Measurements from ENCODE around the gene POLDIP3. TPM values are rescaled to one million over a fixed set of nuclear protein-coding genes. Genes with fewer than 3 reads are reported as not detected.

Gene POLDIP3
- total and polyA plus RNA-seq, 2 of the 4 experiments (the other 2 are of a cell fraction): 33.9 to 43.6 TPM

- ATAC-seq (ENCODE audit: low read depth): no peak
- H3K4me1 ChIP-seq (ENCODE audit: control insufficient read depth, insufficient read depth, low read length): peaks cover 2% of the 10 kb centered on the region; the same call in 1 of the 2 replicates
- BruUV-seq (replicated peaks): no TSS peak
- H4K5ac ChIP-seq (ENCODE audit: low read depth, low read length): no peak overlapping the region
- H3K9me3 ChIP-seq (ENCODE audit: control insufficient read depth, insufficient read depth, low read length): no peaks in the 10 kb centered on the region
- H3K56ac ChIP-seq (ENCODE audit: extremely low read depth, insufficient read depth, low read length): no peak overlapping the region
- TF ChIP-seq MAFK (IDR thresholded peaks at IDR 0.05; ENCODE audit: low read depth, low read length) (no peak), CHD1 (IDR thresholded peaks at IDR 0.05; ENCODE audit: low read depth, low read length) (no peak), MAZ (IDR thresholded peaks at IDR 0.05; ENCODE audit: borderline replicate concordance, low read depth, low read length) (no peak), RCOR1 (IDR thresholded peaks at IDR 0.05; ENCODE audit: insufficient replicate concordance, low read length) (no peak), FOS (IDR thresholded peaks at IDR 0.05; ENCODE audit: low read depth, low read length) (no peak), CEBPB (IDR thresholded peaks at IDR 0.05; ENCODE audit: low read depth, low read length) (no peak), SMC3 (IDR thresholded peaks at IDR 0.05; ENCODE audit: low read depth, low read length) (no peak), MXI1 (IDR thresholded peaks at IDR 0.05; ENCODE audit: borderline replicate concordance, low read depth, low read length) (no peak), ELK1 (IDR thresholded peaks at IDR 0.05; ENCODE audit: borderline replicate concordance, low read depth, low read length) (no peak)
- H3K27me3 ChIP-seq (ENCODE audit: control insufficient read depth, insufficient read depth, low read length): no peaks in the 10 kb centered on the region
- H3K4ac ChIP-seq (ENCODE audit: low read depth, low read length): no peak overlapping the region
- no peak overlapping the region for H3K18ac ChIP-seq (ENCODE audit: low read depth, low read length)
- H2BK15ac ChIP-seq (ENCODE audit: low read depth, low read length): no peak overlapping the region
- H2AK9ac ChIP-seq (replicated peaks; ENCODE audit: low read depth, low read length, poor library complexity): no peak overlapping the region
- no peaks in the 10 kb centered on the region for H3K36me3 ChIP-seq (ENCODE audit: control insufficient read depth, insufficient read depth, low read length)
- no peaks in the 10 kb centered on the region for H3K9me1 ChIP-seq (ENCODE audit: insufficient read depth, low read length)
- 100% methylated on average over 1 of the region's 8 CpGs; no CpG with 5 or more reads in 1 of the 2 experiments for WGBS, 2 experiments (ENCODE audit: extremely low coverage in 2 of 2, insufficient read length in 1 of 2)
- H3K14ac ChIP-seq (replicated peaks; ENCODE audit: low read depth, low read length): no peak overlapping the region
- H3K4me2 ChIP-seq (ENCODE audit: low read depth, low read length): no peak overlapping the region
- intact Hi-C loops (cut with micrococcal nuclease) (no loop called here), dilution Hi-C loops (cut with HindIII; ENCODE audit: low sequenced_read_pairs, unreplicated experiment) (no loop called here), in situ Hi-C loops (cut with MboI; ENCODE audit: low sequenced_read_pairs) (no loop called here)
- H3K9ac ChIP-seq (ENCODE audit: low read depth, low read length): no peak overlapping the region
- CTCF ChIA-PET: interaction anchor here (0.6 kb wide), 1 partner anchor 514 kb away, joined by 5 read pairs; no protein-coding TSS in a partner anchor
- H4K91ac ChIP-seq (ENCODE audit: insufficient read depth, low read depth, low read length): no peak overlapping the region
- DNase-seq: no peak
- H3K23ac ChIP-seq (ENCODE audit: low read depth, low read length): no peak overlapping the region
- H3K4me3 ChIP-seq (ENCODE audit: insufficient read depth, low read depth, low read length): no peak overlapping the region
- POLR2A ChIA-PET (ENCODE audit: unreplicated experiment): no interaction called here
- no peak overlapping the region for H2BK20ac ChIP-seq (ENCODE audit: low read depth, low read length)
- H2AK5ac ChIP-seq (ENCODE audit: low read depth, low read length): no peak overlapping the region
- no peak overlapping the region for H2AFZ ChIP-seq (replicated peaks; ENCODE audit: low read length, poor library complexity)
- no peak overlapping the region for H2BK5ac ChIP-seq (ENCODE audit: low read depth, low read length, poor library complexity, severe bottlenecking)
- no peak overlapping the region for H2BK120ac ChIP-seq (ENCODE audit: low read depth, low read length)
- H3K79me1 ChIP-seq (ENCODE audit: low read depth in 1 of 2, low read length in 2 of 2): no peaks in the 10 kb centered on the region
- no peak overlapping the region for H4K8ac ChIP-seq (ENCODE audit: low read depth in 2 of 2, low read length in 2 of 2)
- H3K27ac ChIP-seq (ENCODE audit: insufficient read depth, low read length): no peak overlapping the region
- peaks cover 4% of the 10 kb centered on the region for H4K20me1 ChIP-seq (ENCODE audit: insufficient read depth, low read length)
These were observed 54.3 kb downstream of the POLDIP3 start for GRCh38 chr22:42560381-42560780.
